Measurements from ENCODE around the gene USH1C.

Gene USH1C

DNA sequence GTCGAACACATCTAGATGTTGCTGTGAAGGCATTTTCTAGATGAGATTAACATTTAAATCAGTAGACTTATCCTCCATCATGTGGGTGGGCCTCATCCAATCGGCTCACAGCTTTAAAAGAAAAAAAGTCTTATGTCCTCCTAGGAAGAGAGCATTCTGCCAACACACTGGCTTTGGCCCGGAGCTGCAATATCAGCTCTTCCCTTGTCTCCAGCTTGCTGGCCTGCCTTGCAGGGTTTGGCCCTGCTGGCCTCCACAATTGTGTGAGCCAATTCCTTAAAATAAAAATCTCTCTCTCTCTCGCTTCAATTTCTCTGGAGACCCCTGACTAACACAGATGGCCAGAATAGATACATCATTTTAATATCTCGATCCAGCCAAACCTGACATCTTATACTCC, 54.5 kb downstream of the USH1C start:
- TF ChIP-seq, protein P1, sequence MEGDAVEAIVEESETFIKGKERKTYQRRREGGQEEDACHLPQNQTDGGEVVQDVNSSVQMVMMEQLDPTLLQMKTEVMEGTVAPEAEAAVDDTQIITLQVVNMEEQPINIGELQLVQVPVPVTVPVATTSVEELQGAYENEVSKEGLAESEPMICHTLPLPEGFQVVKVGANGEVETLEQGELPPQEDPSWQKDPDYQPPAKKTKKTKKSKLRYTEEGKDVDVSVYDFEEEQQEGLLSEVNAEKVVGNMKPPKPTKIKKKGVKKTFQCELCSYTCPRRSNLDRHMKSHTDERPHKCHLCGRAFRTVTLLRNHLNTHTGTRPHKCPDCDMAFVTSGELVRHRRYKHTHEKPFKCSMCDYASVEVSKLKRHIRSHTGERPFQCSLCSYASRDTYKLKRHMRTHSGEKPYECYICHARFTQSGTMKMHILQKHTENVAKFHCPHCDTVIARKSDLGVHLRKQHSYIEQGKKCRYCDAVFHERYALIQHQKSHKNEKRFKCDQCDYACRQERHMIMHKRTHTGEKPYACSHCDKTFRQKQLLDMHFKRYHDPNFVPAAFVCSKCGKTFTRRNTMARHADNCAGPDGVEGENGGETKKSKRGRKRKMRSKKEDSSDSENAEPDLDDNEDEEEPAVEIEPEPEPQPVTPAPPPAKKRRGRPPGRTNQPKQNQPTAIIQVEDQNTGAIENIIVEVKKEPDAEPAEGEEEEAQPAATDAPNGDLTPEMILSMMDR (IDR thresholded peaks at IDR 0.05; ENCODE audit: extremely low read depth, missing control alignments) = no peak
- DNase-seq (ENCODE audit: low spot score) = no peak

DNA sequence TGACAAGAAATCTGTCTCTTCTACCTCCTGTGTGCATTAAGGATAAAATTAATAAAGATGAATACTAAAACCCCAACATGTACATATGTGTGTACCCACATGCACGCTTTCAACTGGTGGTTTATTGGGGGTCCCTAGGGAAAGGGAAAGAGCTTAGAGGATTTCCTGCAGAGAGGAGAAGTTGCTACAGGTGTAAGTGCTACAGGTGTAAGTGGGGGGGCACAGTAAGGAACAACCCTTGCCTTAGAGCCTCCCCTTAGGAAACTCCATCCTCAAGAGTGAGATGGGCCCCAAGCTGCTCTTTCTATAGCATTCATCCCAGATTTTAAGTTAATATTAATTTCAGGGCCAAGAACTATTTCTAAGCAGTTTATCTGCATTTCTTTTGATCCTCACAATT, 55.7 kb downstream of the USH1C start:
- no peak for DNase-seq (ENCODE audit: low spot score)

DNA sequence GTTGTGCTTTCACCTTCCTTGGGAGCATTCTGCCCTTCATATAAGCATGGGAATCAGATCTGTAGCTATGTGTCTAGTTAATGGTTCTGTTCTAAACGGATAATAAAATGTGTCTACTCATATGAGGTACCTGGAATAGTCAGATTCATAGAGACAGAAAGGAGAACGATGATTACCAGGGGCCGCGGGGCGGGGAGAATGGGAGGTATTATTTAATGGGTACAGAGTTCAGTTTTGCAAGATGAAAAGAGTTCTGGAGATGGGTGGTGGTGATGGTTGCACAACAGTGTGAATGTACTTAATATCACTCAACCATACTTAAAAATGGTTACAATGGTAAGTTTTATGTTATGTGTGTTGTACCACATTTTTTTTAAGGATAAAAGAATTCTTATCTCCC, 57.6 kb downstream of the USH1C start:
- TF ChIP-seq, protein P1 (IDR thresholded peaks at IDR 0.05; ENCODE audit: extremely low read depth, missing control alignments) = no peak
- no peak for DNase-seq (ENCODE audit: low spot score)

More for the DNA sequence above, 55.7 kb downstream of the USH1C start:
- TF ChIP-seq, protein P1 (IDR thresholded peaks at IDR 0.05; ENCODE audit: extremely low read depth, missing control alignments) = no peak

DNA sequence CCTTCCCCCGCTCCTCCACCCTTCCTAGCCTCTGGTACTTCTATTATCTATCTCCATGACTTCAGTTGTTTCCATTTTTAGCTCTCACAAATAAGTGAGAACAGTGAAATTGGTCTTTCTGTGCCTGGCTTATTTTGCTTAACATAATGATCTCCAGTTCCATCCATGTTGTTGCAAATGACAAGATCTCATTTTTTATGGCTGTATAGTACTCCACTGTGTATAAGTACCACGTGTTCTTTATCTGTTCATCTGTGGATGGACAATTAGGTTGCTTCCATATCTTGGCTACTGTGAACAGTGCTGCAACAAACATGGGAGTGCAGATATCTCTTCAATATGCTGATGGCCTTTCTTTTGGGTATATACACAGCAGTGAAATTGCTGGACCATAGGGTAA, 60.7 kb downstream of the USH1C start:
- no peak for DNase-seq (ENCODE audit: low spot score)
- TF ChIP-seq, protein P1 (IDR thresholded peaks at IDR 0.05; ENCODE audit: extremely low read depth, missing control alignments) = no peak

DNA sequence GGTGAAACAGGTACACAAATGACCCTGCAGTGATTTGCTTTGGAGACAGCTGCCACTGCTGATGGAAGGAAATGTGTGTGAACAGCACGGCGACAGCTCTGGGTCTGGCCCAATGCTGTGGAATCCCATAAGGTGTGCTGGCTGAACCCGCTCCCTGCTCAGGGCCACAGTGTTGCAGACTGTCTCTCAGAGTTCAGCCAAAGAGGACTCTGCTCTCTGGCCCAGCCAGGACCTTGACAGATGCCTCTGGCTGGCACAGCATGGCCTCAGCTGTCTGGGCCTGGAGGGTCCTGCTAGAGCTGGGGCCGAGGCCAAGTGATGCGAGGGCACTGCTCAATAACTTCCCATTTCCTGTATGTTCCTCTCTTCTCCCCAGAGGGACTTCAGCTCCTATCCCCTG, 62.3 kb downstream of the USH1C start:
- DNase-seq (ENCODE audit: low spot score) = no peak

DNA sequence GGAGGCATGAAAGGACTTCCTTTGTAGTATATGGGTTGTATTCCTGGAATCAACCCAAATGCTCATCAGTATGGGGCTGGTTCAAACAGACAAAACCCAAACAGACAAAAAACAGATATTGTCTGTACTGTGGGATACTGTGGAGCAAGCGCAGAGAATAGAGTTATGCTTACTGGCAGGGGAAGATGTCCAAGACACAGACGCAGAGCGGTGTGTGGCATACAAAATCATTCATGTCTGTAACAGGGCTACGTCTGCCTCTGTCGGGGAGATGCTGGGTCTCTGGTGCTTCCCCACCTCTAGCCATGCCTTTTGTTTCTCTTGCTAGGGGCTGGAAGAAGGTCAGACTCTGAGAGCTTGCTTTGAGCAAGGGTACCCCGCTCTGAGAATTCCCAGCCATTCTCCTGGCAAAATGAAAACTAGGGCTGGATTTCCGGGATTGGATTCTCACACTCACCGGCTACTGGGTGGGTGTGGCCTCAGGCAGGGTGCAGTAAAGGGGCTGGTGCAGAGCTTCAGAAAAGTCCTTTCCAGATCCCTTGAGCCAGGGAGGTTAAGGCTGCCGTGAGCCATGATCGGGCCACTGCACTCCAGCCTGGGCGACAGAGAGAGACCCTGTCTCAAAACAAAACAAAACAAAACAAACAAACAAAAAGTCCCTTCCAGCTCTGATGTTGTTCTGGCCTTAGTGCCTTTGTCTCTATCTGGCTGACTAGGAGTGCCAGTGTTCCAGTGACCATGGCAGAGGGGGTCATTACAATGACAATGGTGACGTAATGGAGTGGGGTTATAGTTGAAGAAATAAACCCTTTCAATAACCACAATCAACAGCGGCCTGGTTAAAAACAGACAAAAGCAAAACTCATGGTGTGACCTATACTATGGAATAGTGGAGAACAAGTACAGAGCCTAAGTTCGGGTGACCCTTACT, 64.7 kb downstream of the USH1C start:
- no peak for DNase-seq (ENCODE audit: low spot score)
- TF ChIP-seq, protein P1 (IDR thresholded peaks at IDR 0.05; ENCODE audit: extremely low read depth, missing control alignments) = no peak

More for the DNA sequence above, 62.3 kb downstream of the USH1C start:
- TF ChIP-seq, protein P1 (IDR thresholded peaks at IDR 0.05; ENCODE audit: extremely low read depth, missing control alignments) = no peak

DNA sequence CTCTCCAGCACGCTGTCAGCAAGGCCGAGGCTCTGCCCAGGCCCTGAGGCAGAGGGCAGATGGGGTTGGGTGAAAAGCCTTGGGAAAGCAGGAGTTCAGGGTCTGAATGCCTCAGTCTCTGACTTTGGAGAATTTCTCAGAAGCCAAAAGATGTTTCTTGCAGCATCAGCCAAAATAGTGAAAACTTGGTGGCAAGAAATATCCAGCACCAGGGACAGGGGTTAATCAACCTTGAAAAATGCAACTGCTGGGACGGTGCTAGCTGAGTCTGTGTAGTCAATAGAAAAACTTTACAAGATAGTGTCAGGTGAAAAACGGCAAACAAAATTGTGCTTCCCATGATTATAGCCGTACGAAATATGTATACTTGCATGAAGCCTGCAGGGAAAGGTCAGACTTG, 66.1 kb downstream of the USH1C start:
- DNase-seq (ENCODE audit: low spot score) = no peak
- TF ChIP-seq, protein P1 (IDR thresholded peaks at IDR 0.05; ENCODE audit: extremely low read depth, missing control alignments) = no peak

Data from GM20000 (cell line).